A673 (cell line): ENCODE measurements around the gene DNAAF5. TPM values are rescaled to one million over a fixed set of nuclear protein-coding genes. Genes with fewer than 3 reads are reported as not detected.

ENCODE experiments used
- BruUV-seq: library from RNA; stranded (reverse); fragments of 400-500 nt; replicated peaks from 2 replicates; lab custom pipeline; 2021; lab: Mats Ljungman, UMichigan
- CTCF ChIA-PET: fragments of 300-600 bp; sonication (Branson Sonifier 250); formaldehyde crosslinking; loops from one replicate; lab custom pipeline; 2022; ENCODE audit warnings: antibody characterized with exemption; lab: Charles Lee
- POLR2A ChIA-PET: fragments of 300-600 bp; sonication (Branson Sonifier 250); formaldehyde crosslinking; loops from one replicate; lab custom pipeline; 2022; ENCODE audit warnings: antibody characterized with exemption; ENCODE audit not compliant: low non-redundant PET; lab: Charles Lee
- DNase-seq: peaks from one replicate; pipeline ENCODE4 v3.0.0-alpha.2; 2015; ENCODE audit warnings: low spot score
- H3K27ac ChIP-seq: fragments of 200-600 bp; sonication (generic); 2 replicates; pipeline ENCODE4 v1.5.1; 2016; ENCODE audit warnings: mixed run types, low read depth, mild to moderate bottlenecking, mixed read lengths, antibody characterized with exemption, low read length; ENCODE audit not compliant: poor library complexity, severe bottlenecking
- H3K27me3 ChIP-seq: fragments of 200-600 bp; sonication (generic); replicated peaks from 2 replicates; pipeline ENCODE4 v1.6.1; 2017; ENCODE audit warnings: mixed run types, low read depth, mild to moderate bottlenecking, mixed read lengths, antibody characterized with exemption, low read length; ENCODE audit not compliant: insufficient read depth, poor library complexity
- H3K36me3 ChIP-seq: fragments of 200-600 bp; sonication (generic); 2 replicates; pipeline ENCODE4 v1.6.1; 2016; ENCODE audit warnings: mixed run types, mild to moderate bottlenecking, mixed read lengths, antibody characterized with exemption, low read length; ENCODE audit not compliant: insufficient read depth, poor library complexity, severe bottlenecking
- H3K4me1 ChIP-seq: fragments of 200-600 bp; sonication (generic); 2 replicates; pipeline ENCODE4 v1.6.1; 2017; ENCODE audit warnings: mixed run types, mild to moderate bottlenecking, mixed read lengths, antibody characterized with exemption, low read length; ENCODE audit not compliant: insufficient read depth, poor library complexity, severe bottlenecking
- H3K4me3 ChIP-seq: fragments of 200-600 bp; sonication (generic); 2 replicates; pipeline ENCODE4 v1.5.1; 2016; ENCODE audit warnings: low read depth, mixed run types, mild to moderate bottlenecking, mixed read lengths, low read length; ENCODE audit not compliant: poor library complexity, severe bottlenecking
- H3K9me3 ChIP-seq: fragments of 200-600 bp; sonication (generic); 2 replicates; pipeline ENCODE4 v1.6.1; 2016; ENCODE audit warnings: mixed run types, low read depth, mild to moderate bottlenecking, mixed read lengths, antibody characterized with exemption, low read length; ENCODE audit not compliant: poor library complexity, severe bottlenecking
- CTCF ChIP-seq: fragments of 300-800, 200-600 bp; sonication (generic); conservative IDR thresholded peaks from 2 replicates; pipeline ENCODE4 v1.5.1; 2017; ENCODE audit warnings: low read depth, mild to moderate bottlenecking, antibody characterized with exemption, low read length, moderate library complexity, mixed read lengths
- EZH2 ChIP-seq: fragments of 200-600 bp; sonication (generic); IDR thresholded peaks from 2 replicates; pipeline ENCODE4 v1.6.1; 2017; ENCODE audit warnings: borderline replicate concordance, low read depth, mild to moderate bottlenecking, mixed read lengths, antibody characterized with exemption, low read length; ENCODE audit not compliant: poor library complexity, severe bottlenecking
- intact Hi-C: fragments of 100-400 bp; cut with micrococcal nuclease; formaldehyde crosslinking; loops from one replicate; pipeline ENCODE4 v1.10.0; 2022; ENCODE audit not compliant: unreplicated experiment
- total RNA-seq: library from RNA; stranded (reverse); gene quantifications from 2 replicates; pipeline ENCODE4 v1.2.3, GENCODE V29; 2021

The DNAAF5 gene
- total RNA-seq, 1 experiment from 2014 or later, result 78.1 TPM

- Histone ChIP-seq H3K4me3 (no peak overlapping the region), H3K27ac (no peak overlapping the region), H3K9me3 (no peaks in the 10 kb centered on the region), H3K4me1 (no peaks in the 10 kb centered on the region), H3K27me3 (no peaks in the 10 kb centered on the region), H3K36me3 (peaks cover 54% of the 10 kb centered on the region)
- TF ChIP-seq CTCF (no peak), EZH2 (no peak)
- intact Hi-C loops, result no loop called here
- POLR2A ChIA-PET, result no interaction called here
- BruUV-seq, result no TSS peak
- no peak for DNase-seq
- CTCF ChIA-PET, result no interaction called here
Observed at GRCh38 chr7:754531-755412, 28.3 kb downstream of the DNAAF5 start.

GRCh38 chr7:755413-755805 is 28.9 kb downstream of the DNAAF5 start:
- intact Hi-C loops, result no loop called here
- H3K9me3 ChIP-seq, result no peaks in the 10 kb centered on the region
- no peak overlapping the region for H3K27ac ChIP-seq
- no peak for DNase-seq
- BruUV-seq, result no TSS peak
- H3K27me3 ChIP-seq, result no peaks in the 10 kb centered on the region
- CTCF ChIA-PET, result no interaction called here
- POLR2A ChIA-PET, result no interaction called here
- TF ChIP-seq EZH2, result no peak
- no peak for TF ChIP-seq CTCF
- peaks cover 54% of the 10 kb centered on the region for H3K36me3 ChIP-seq
- no peaks in the 10 kb centered on the region for H3K4me1 ChIP-seq
- no peak overlapping the region for H3K4me3 ChIP-seq

- intact Hi-C loops, result no loop called here
- POLR2A ChIA-PET, result no interaction called here
- H3K27me3 ChIP-seq, result no peaks in the 10 kb centered on the region
- H3K27ac ChIP-seq, result no peak overlapping the region
- TF ChIP-seq CTCF (no peak), EZH2 (no peak)
- no peaks in the 10 kb centered on the region for H3K9me3 ChIP-seq
- CTCF ChIA-PET, result no interaction called here
- DNase-seq, result no peak
- H3K4me3 ChIP-seq, result no peak overlapping the region
- H3K36me3 ChIP-seq, result peaks cover 49% of the 10 kb centered on the region
- no peaks in the 10 kb centered on the region for H3K4me1 ChIP-seq
- BruUV-seq, result no TSS peak
Observed at GRCh38 chr7:756231-756927, 29.9 kb downstream of the DNAAF5 start.
